Measurements from ENCODE around the gene GDI1. TPM values are rescaled to one million over a fixed set of nuclear protein-coding genes. Genes with fewer than 3 reads are reported as not detected.

GDI1 gene
- total and polyA plus RNA-seq, 2 of the 8 experiments (the other 6 are each of a cell fraction or from before 2014, with no cell fraction given) = 83.1 to 136 TPM

- no peak overlapping the region for H3K56ac ChIP-seq (replicated peaks; ENCODE audit: insufficient read length, low read depth, low read length)
- peaks cover 0 to 6% (median 0%) of the 10 kb centered on the region in 4 experiments; a peak in 2 of 7 replicates for H3K4me1 ChIP-seq (replicated peaks in 1 of 4; ENCODE audit: control insufficient read depth in 3 of 4, insufficient read depth in 4 of 4, low read length in 3 of 4)
- H2AFZ ChIP-seq (ENCODE audit: low read length) = no peak overlapping the region
- TF ChIP-seq TAF1 (IDR thresholded peaks at IDR 0.05; ENCODE audit: low read depth, low read length) (no peak), KDM1A (IDR thresholded peaks at IDR 0.05; ENCODE audit: borderline replicate concordance, low read length) (no peak), CEBPB (IDR thresholded peaks at IDR 0.05; ENCODE audit: low read depth, low read length) (no peak), HDAC2 (IDR thresholded peaks at IDR 0.05; ENCODE audit: borderline replicate concordance in 1 of 2, low read depth in 2 of 2, low read length in 2 of 2) (no peak)
- WGBS, 2 experiments (ENCODE audit: extremely low coverage in 1 of 2, insufficient coverage in 1 of 2, insufficient read length in 1 of 2, insufficient replicate concordance in 2 of 2, low coverage in 1 of 2, low lambda C conversion rate in 2 of 2, missing lambda C conversion rate in 1 of 2) = 88% methylated on average over 16 of the region's 19 CpGs; no CpG with 5 or more reads in 1 of the 2 experiments
- no peak overlapping the region for H4K5ac ChIP-seq (ENCODE audit: insufficient read length, low read depth, low read length)
- no peak overlapping the region for H3K9ac ChIP-seq (replicated peaks in 1 of 4; ENCODE audit: extremely low read depth in 1 of 4, low read depth in 3 of 4, low read length in 3 of 4)
- peaks cover 6% of the 10 kb centered on the region; the same call in 1 of the 2 replicates for H3K23me2 ChIP-seq (ENCODE audit: low read depth, low read length)
- H4K20me1 ChIP-seq (replicated peaks in 1 of 2; ENCODE audit: control insufficient read depth in 1 of 2, insufficient read depth in 2 of 2, low read length in 2 of 2) = peaks cover 3 to 4% of the 10 kb centered on the region in 2 experiments
- H3K27me3 ChIP-seq (replicated peaks in 1 of 4; ENCODE audit: control insufficient read depth in 3 of 4, extremely low read depth in 1 of 4, insufficient read depth in 3 of 4, low read length in 3 of 4) = no peaks in the 10 kb centered on the region
- no peak overlapping the region for H3K23ac ChIP-seq (ENCODE audit: insufficient read length)
- no peak overlapping the region for H2BK15ac ChIP-seq (ENCODE audit: low read length)
- FAIRE-seq (no peak), DNase-seq (ENCODE audit: low read depth in 1 of 2, low spot score in 2 of 2) (peak in 1 of 2 experiments; percentile 50)
- no peak overlapping the region for H3K18ac ChIP-seq (ENCODE audit: extremely low read depth, low read length)
- ChIA-PET POLR2A (ENCODE audit: partially characterized antibody) (interaction anchor here (1.0 to 8.4 kb wide), 9 partner anchors 7 to 56 kb away, joined by 3 to 124 read pairs (median 76); partner anchors contain the start of genes DNASE1L1, EMD, FLNA and PLXNA3), CTCF (ENCODE audit: partially characterized antibody) (interaction anchor here (0.6 to 0.8 kb wide), 2 partner anchors 29 to 134 kb away, joined by 3 read pairs; no protein-coding TSS in a partner anchor)
- peaks cover 13 to 25% (median 19%) of the 10 kb centered on the region in 4 experiments for H3K36me3 ChIP-seq (ENCODE audit: control insufficient read depth in 2 of 4, insufficient read depth in 4 of 4, low read length in 3 of 4)
- no peak overlapping the region for H2AK5ac ChIP-seq (ENCODE audit: low read depth, low read length)
- H3K4ac ChIP-seq (replicated peaks; ENCODE audit: insufficient read length, low read depth, low read length) = no peak overlapping the region
- no peak overlapping the region for H3K4me2 ChIP-seq (ENCODE audit: insufficient read depth in 1 of 2, low read depth in 2 of 2, low read length in 2 of 2)
- H2BK5ac ChIP-seq (ENCODE audit: low read depth, low read length) = no peak overlapping the region
- H2BK20ac ChIP-seq (ENCODE audit: low read length) = no peak overlapping the region
- H3K14ac ChIP-seq (ENCODE audit: insufficient read length) = no peak overlapping the region
- H3K4me3 ChIP-seq (ENCODE audit: extremely low read depth in 1 of 4, insufficient read depth in 2 of 4, low read depth in 3 of 4, low read length in 4 of 4) = no peak overlapping the region
- no peak overlapping the region for H3K27ac ChIP-seq (ENCODE audit: low read depth, low read length)
- H4K8ac ChIP-seq (ENCODE audit: extremely low read depth, insufficient read depth, low read length) = no peak overlapping the region
- H4K91ac ChIP-seq (replicated peaks; ENCODE audit: insufficient read length, low read length) = no peak overlapping the region
- no peaks in the 10 kb centered on the region for H3K79me1 ChIP-seq (ENCODE audit: low read depth, low read length)
- no peak overlapping the region for H2BK120ac ChIP-seq (replicated peaks; ENCODE audit: low read depth, low read length)
- no peaks in the 10 kb centered on the region for H3K9me3 ChIP-seq (ENCODE audit: insufficient read depth in 2 of 2, low read depth in 1 of 2, low read length in 1 of 2)
- H3K79me2 ChIP-seq (ENCODE audit: control insufficient read depth in 1 of 2, insufficient read depth in 2 of 2, low read length in 2 of 2) = peaks cover 0 to 15% of the 10 kb centered on the region in 2 experiments; a peak in 2 of 4 replicates
- no peak overlapping the region for H2BK12ac ChIP-seq (ENCODE audit: low read depth, low read length)
These were observed 34.3 kb upstream of the GDI1 start for GRCh38 chrX:154402622-154403127.

Data from H1 (cell line).